ENCODE results near the gene KIN.

GRCh38 chr10:7789390-7789789 lies 1.6 kb upstream of the KIN start:
- no peak for TF ChIP-seq EZH2 (IDR thresholded peaks at IDR 0.05; ENCODE audit: borderline replicate concordance, low read length)
- TF ChIP-seq, protein P1, sequence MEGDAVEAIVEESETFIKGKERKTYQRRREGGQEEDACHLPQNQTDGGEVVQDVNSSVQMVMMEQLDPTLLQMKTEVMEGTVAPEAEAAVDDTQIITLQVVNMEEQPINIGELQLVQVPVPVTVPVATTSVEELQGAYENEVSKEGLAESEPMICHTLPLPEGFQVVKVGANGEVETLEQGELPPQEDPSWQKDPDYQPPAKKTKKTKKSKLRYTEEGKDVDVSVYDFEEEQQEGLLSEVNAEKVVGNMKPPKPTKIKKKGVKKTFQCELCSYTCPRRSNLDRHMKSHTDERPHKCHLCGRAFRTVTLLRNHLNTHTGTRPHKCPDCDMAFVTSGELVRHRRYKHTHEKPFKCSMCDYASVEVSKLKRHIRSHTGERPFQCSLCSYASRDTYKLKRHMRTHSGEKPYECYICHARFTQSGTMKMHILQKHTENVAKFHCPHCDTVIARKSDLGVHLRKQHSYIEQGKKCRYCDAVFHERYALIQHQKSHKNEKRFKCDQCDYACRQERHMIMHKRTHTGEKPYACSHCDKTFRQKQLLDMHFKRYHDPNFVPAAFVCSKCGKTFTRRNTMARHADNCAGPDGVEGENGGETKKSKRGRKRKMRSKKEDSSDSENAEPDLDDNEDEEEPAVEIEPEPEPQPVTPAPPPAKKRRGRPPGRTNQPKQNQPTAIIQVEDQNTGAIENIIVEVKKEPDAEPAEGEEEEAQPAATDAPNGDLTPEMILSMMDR (conservative IDR thresholded peaks at IDR 0.05 in 1 of 2, IDR thresholded peaks at IDR 0.05 in 1 of 2; ENCODE audit: extremely low read depth in 1 of 2, insufficient read depth in 1 of 2, low read depth in 1 of 2, low read length in 2 of 2), result no peak

Measured in mammary epithelial cell (primary cell).